HCT116 (cell line): ENCODE measurements around the gene CLRN3. TPM values are rescaled to one million over a fixed set of nuclear protein-coding genes. Genes with fewer than 3 reads are reported as not detected.

Experiments
- ATAC-seq: fragments of 200-7000 bp; cut with Tn5 transposase; 2 replicates; pipeline ENCODE4 v1.9.1; 2020; ENCODE audit warnings: mild to moderate bottlenecking, moderate library complexity
- BruUV-seq: library from RNA; stranded (reverse); fragments of 400-500 nt; replicated peaks from 2 replicates; lab custom pipeline; 2021; lab: Mats Ljungman, UMichigan
- CTCF ChIA-PET: fragments of 300-600 bp; sonication (Branson Sonifier 250); formaldehyde crosslinking; loops from one replicate; lab custom pipeline; 2021; ENCODE audit warnings: antibody characterized with exemption; lab: Charles Lee
- POLR2A ChIA-PET: fragments of 300-600, 350-600 bp; sonication (Branson Sonifier 250); formaldehyde crosslinking; loops from one replicate; lab custom pipeline; 2021; ENCODE audit warnings: antibody characterized with exemption; lab: Charles Lee
- RAD21 ChIA-PET, 2 experiments: fragments of 300-600 bp; sonication (Branson Sonifier 250); formaldehyde crosslinking; loops; one replicate each; lab custom pipeline; 2023; ENCODE audit warnings: low total read pairs in 2 of 2; ENCODE audit not compliant: uncharacterized antibody in 2 of 2, unreplicated experiment in 2 of 2, low non-redundant PET in 1 of 2; lab: Charles Lee
- DNase-seq: peaks from one replicate; pipeline ENCODE4 v3.0.0-alpha.2; 2010; ENCODE audit warnings: low read depth, low spot score
- H2AFZ ChIP-seq: fragments of 200-600 bp; shearing (Covaris generic), sonication (generic); 2 replicates; pipeline ENCODE4 v1.6.1; 2017; ENCODE audit warnings: low read depth, mixed run types, mixed read lengths, antibody characterized with exemption, low read length; ENCODE audit not compliant: poor library complexity, severe bottlenecking
- H3K27ac ChIP-seq: 2 replicates; pipeline ENCODE4 v1.5.1; 2012; ENCODE audit warnings: low read depth, low read length
- H3K27me3 ChIP-seq: fragments of 200-600 bp; sonication (generic); 2 replicates; pipeline ENCODE4 v1.6.1; 2016; ENCODE audit warnings: mixed run types, low read length, mixed read lengths; ENCODE audit not compliant: insufficient read depth
- H3K36me3 ChIP-seq, 2 experiments: fragments of 200-500 bp in 1 of 2; fragments of 200-600 bp in 1 of 2; sonication (Bioruptor generic) in 1 of 2; sonication (generic) in 1 of 2; 2 replicates each; pipeline versions ENCODE4 v1.5.1 to v1.6.1; 2014 to 2016; ENCODE audit warnings: low read length in 2 of 2, inconsistent platforms in 1 of 2, mixed read lengths in 1 of 2, mixed run types in 1 of 2; ENCODE audit not compliant: insufficient read depth in 2 of 2, control insufficient read depth in 1 of 2
- H3K4me1 ChIP-seq, 2 experiments: fragments of 200-600 bp in 1 of 2; sonication (generic) in 1 of 2; 2 replicates each; pipeline versions ENCODE4 v1.5.1 to v1.6.1; 2012 to 2017; ENCODE audit warnings: low read length in 2 of 2, inconsistent platforms in 1 of 2, mild to moderate bottlenecking in 1 of 2, mixed read lengths in 1 of 2, mixed run types in 1 of 2, moderate library complexity in 1 of 2; ENCODE audit not compliant: insufficient read depth in 2 of 2, control insufficient read depth in 1 of 2
- H3K4me2 ChIP-seq: fragments of 200-600 bp; sonication (generic); 2 replicates; pipeline ENCODE4 v1.6.1; 2017; ENCODE audit warnings: mixed run types, low read length, mixed read lengths
- H3K4me3 ChIP-seq, 2 experiments: fragments of 200-600 bp in 1 of 2; sonication (generic) in 1 of 2; replicated peaks in 1 of 2; 2 replicates each; pipeline ENCODE4 v1.5.1; 2011 to 2016; ENCODE audit warnings: low read length in 2 of 2, control low read depth in 1 of 2, low read depth in 1 of 2, mild to moderate bottlenecking in 1 of 2, mixed read lengths in 1 of 2, mixed run types in 1 of 2
- H3K79me2 ChIP-seq: fragments of 200-600 bp; sonication (generic); 2 replicates; pipeline ENCODE4 v1.6.1; 2017; ENCODE audit warnings: mild to moderate bottlenecking, mixed run types, low read length, moderate library complexity, mixed read lengths; ENCODE audit not compliant: insufficient read depth
- H3K9ac ChIP-seq: fragments of 200-600 bp; sonication (generic); 2 replicates; pipeline ENCODE4 v1.6.1; 2016; ENCODE audit warnings: low read length, mixed read lengths
- H3K9me2 ChIP-seq: fragments of 200-600 bp; sonication (generic), shearing (Covaris generic); 2 replicates; pipeline ENCODE4 v1.6.1; 2017; ENCODE audit warnings: mixed run types, mild to moderate bottlenecking, moderate library complexity; ENCODE audit not compliant: insufficient read depth
- H3K9me3 ChIP-seq, 2 experiments: fragments of 200-500 bp in 1 of 2; fragments of 200-600 bp in 1 of 2; sonication (Bioruptor generic) in 1 of 2; sonication (generic) in 1 of 2; 2 replicates each; pipeline ENCODE4 v1.6.1; 2014 to 2017; ENCODE audit warnings: low read length in 2 of 2, mixed read lengths in 2 of 2, inconsistent platforms in 1 of 2, low read depth in 1 of 2, mild to moderate bottlenecking in 1 of 2, mixed run types in 1 of 2, moderate library complexity in 1 of 2; ENCODE audit not compliant: control insufficient read depth in 1 of 2, insufficient read depth in 1 of 2
- H4K20me1 ChIP-seq: fragments of 200-600 bp; sonication (generic), shearing (Covaris generic); 2 replicates; pipeline ENCODE4 v1.6.1; 2017; ENCODE audit warnings: mixed run types, mild to moderate bottlenecking, moderate library complexity; ENCODE audit not compliant: insufficient read depth
- ATF3 ChIP-seq: IDR thresholded peaks from 2 replicates; pipeline ENCODE4 v1.6.1; 2012
- CEBPB ChIP-seq: IDR thresholded peaks from 2 replicates; pipeline ENCODE4 v1.6.1; 2012; ENCODE audit warnings: low read depth
- CTCF ChIP-seq, 3 experiments: fragments of 200-600 bp in 1 of 3; sonication (generic) in 1 of 3; IDR thresholded peaks in 2 of 3; conservative IDR thresholded peaks in 1 of 3; 2 replicates each; pipeline ENCODE4 v1.5.1; 2012 to 2017; ENCODE audit warnings: low read depth in 2 of 3, low read length in 2 of 3, antibody characterized with exemption in 1 of 3, borderline replicate concordance in 1 of 3, control low read depth in 1 of 3, mild to moderate bottlenecking in 1 of 3, mixed read lengths in 1 of 3, mixed run types in 1 of 3, moderate library complexity in 1 of 3; ENCODE audit not compliant: insufficient read depth in 1 of 3
- EGR1 ChIP-seq: IDR thresholded peaks from 2 replicates; pipeline ENCODE4 v1.6.1; 2012; ENCODE audit warnings: low read depth
- ELF1 ChIP-seq: IDR thresholded peaks from 2 replicates; pipeline ENCODE4 v1.6.1; 2012; ENCODE audit warnings: low read depth, borderline replicate concordance
- EZH2 ChIP-seq: fragments of 200-600 bp; sonication (generic); IDR thresholded peaks from 2 replicates; pipeline ENCODE4 v1.6.1; 2017; ENCODE audit warnings: antibody characterized with exemption, mixed run types
- EZH2phosphoT487 ChIP-seq: fragments of 200-600 bp; IDR thresholded peaks from 2 replicates; pipeline ENCODE4 v1.6.1; 2018; ENCODE audit warnings: antibody characterized with exemption, borderline replicate concordance
- FOSL1 ChIP-seq: IDR thresholded peaks from 2 replicates; pipeline ENCODE4 v1.6.1; 2012; ENCODE audit warnings: low read depth
- MAX ChIP-seq: IDR thresholded peaks from 2 replicates; pipeline ENCODE4 v1.6.1; 2012
- POLR2A ChIP-seq: IDR thresholded peaks from 2 replicates; pipeline ENCODE4 v1.7.0; 2011; ENCODE audit warnings: borderline replicate concordance; ENCODE audit not compliant: insufficient read depth, insufficient read length; ENCODE audit errors: extremely low read depth
- RAD21 ChIP-seq: IDR thresholded peaks from 2 replicates; pipeline ENCODE4 v1.6.1; 2012; ENCODE audit warnings: low read depth, mild to moderate bottlenecking
- REST ChIP-seq: IDR thresholded peaks from 2 replicates; pipeline ENCODE4 v1.6.1; 2012; ENCODE audit warnings: low read depth
- SIN3A ChIP-seq: IDR thresholded peaks from 2 replicates; pipeline ENCODE4 v1.6.1; 2012; ENCODE audit warnings: low read depth
- SP1 ChIP-seq: IDR thresholded peaks from 2 replicates; pipeline ENCODE4 v1.6.1; 2012; ENCODE audit warnings: low read depth
- SRF ChIP-seq: IDR thresholded peaks from 2 replicates; pipeline ENCODE4 v1.6.1; 2012; ENCODE audit warnings: low read depth
- TCF7L2 ChIP-seq: IDR thresholded peaks from 2 replicates; pipeline ENCODE4 v1.7.0; 2011; ENCODE audit warnings: borderline replicate concordance, inconsistent platforms; ENCODE audit not compliant: insufficient read depth, insufficient read length; ENCODE audit errors: extremely low read depth
- YY1 ChIP-seq: IDR thresholded peaks from 2 replicates; pipeline ENCODE4 v1.6.1; 2011; ENCODE audit warnings: low read length, low read depth, moderate library complexity, mild to moderate bottlenecking; ENCODE audit not compliant: insufficient replicate concordance; ENCODE audit errors: extremely low read depth
- ZBTB33 ChIP-seq: IDR thresholded peaks from 2 replicates; pipeline ENCODE4 v1.6.1; 2011; ENCODE audit warnings: mild to moderate bottlenecking, low read length, moderate library complexity; ENCODE audit not compliant: insufficient replicate concordance; ENCODE audit errors: extremely low read depth
- ZFX ChIP-seq: fragments of 450-650 bp; IDR thresholded peaks from 2 replicates; pipeline ENCODE4 v1.6.1; 2017
- ZNF274 ChIP-seq: fragments of 200-500 bp; sonication (Bioruptor generic); IDR thresholded peaks from 2 replicates; pipeline ENCODE4 v1.6.1; 2014; ENCODE audit warnings: mild to moderate bottlenecking, low read depth, low read length, inconsistent platforms
- intact Hi-C: fragments of 100-400 bp; cut with micrococcal nuclease; formaldehyde crosslinking; loops from 2 replicates; pipeline ENCODE4 v1.10.0; 2022
- total RNA-seq: library from RNA; stranded (reverse); gene quantifications from one replicate; pipeline ENCODE4 v1.2.1, GENCODE V29; 2021; ENCODE audit not compliant: unreplicated experiment

The CLRN3 gene
- total RNA-seq, 1 experiment from 2014 or later: 0.39 TPM

- no peaks in the 10 kb centered on the region for H3K36me3 ChIP-seq
- no peaks in the 10 kb centered on the region for H4K20me1 ChIP-seq
- BruUV-seq: no TSS peak
- H3K9me3 ChIP-seq: no peaks in the 10 kb centered on the region
- H3K9ac ChIP-seq: no peak overlapping the region
- H3K4me2 ChIP-seq: no peak overlapping the region
- TF ChIP-seq MAX (no peak), ELF1 (no peak), FOSL1 (no peak), YY1 (no peak), CEBPB (no peak), RAD21 (no peak), CTCF (IDR thresholded peaks at IDR 0.05 in 2 of 3, conservative IDR thresholded peaks at IDR 0.05 in 1 of 3; ENCODE audit: borderline replicate concordance in 1 of 3, insufficient read depth in 1 of 3, low read depth in 2 of 3, low read length in 2 of 3) (no peak), REST (no peak), EZH2 (no peak), ZNF274 (no peak), EGR1 (no peak), SIN3A (no peak), ATF3 (no peak), POLR2A (no peak), TCF7L2 (no peak), ZFX (no peak), EZH2phosphoT487 (no peak), SRF (no peak), ZBTB33 (no peak), SP1 (no peak)
- TF ChIP-seq, all 23 proteins: peak for 0
- Histone ChIP-seq H2AFZ (no peak overlapping the region), H3K27me3 (peaks cover 18% of the 10 kb centered on the region; the same call in 1 of the 2 replicates), H3K4me3 (no peak overlapping the region), H3K79me2 (no peaks in the 10 kb centered on the region), H3K4me1 (no peaks in the 10 kb centered on the region), H3K9me2 (no peaks in the 10 kb centered on the region), H3K27ac (no peak overlapping the region)
- no peak for DNase-seq
- CTCF ChIA-PET: no interaction called here
- POLR2A ChIA-PET: no interaction called here
- intact Hi-C loops: no loop called here
- no peak for ATAC-seq
- RAD21 ChIA-PET: no interaction called here
These were observed 17.3 kb downstream of the CLRN3 start for GRCh38 chr10:127875449-127875765.
